HG02938 (cell line): ENCODE data around the gene AGO1.
"Not testable (repeated sequence)": the region's sequence is repeated elsewhere in the genome, so short reads cannot be mapped to it uniquely, and the experiment has no call there.

Experiments
- ATAC-seq: cut with Tn5 transposase; IDR thresholded peaks from one replicate; pipeline ENCODE4 v1.9.1; 2021; ENCODE audit warnings: mild to moderate bottlenecking, moderate library complexity; ENCODE audit not compliant: unreplicated experiment

Gene AGO1

DNA sequence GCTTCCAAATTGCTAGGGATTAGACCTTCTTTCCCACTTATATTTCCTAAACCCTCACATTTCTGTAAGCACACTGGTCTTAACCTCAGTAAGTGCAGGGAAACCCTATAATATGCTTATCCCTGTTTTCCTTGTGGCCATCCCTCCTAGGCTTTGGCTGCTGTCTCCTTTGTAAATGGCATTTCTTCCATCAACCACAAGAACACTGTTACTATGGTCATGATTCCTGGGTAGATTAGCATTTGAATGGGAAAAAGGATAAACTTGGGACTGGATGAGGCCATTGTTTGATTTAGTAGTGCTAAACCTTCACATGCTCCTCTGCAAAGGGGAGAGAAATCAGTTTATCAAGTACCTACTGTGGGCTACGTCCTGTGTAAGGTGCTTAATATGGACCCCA, 31.7 kb downstream of the AGO1 start:
- ATAC-seq = no peak

GRCh38 chr1:35915693-35916092, 32.7 kb downstream of the AGO1 start:
- no peak for ATAC-seq

DNA sequence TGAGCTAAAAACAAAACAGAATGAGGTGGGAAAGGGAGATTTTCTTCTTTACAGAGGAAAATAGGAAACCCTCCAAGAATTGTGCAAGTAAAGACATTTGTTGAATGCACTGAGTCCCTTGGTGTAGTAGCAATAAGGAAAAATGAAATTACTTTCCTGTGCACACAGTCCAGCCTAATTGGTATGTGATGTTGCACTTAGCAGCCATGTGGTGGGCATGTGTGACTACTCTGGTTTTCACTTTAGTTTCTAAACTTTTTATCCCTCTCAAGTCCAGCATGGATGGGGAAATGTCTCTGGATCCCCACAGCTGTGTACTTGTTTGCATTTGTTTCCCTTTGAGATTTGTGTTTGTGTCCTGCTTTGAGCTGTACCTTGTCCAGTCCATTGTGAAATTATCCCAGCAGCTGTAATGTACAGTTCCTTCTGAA, 40.8 kb downstream of the AGO1 start:
- no peak for ATAC-seq

- ATAC-seq = no peak
These were observed 41.8 kb downstream of the AGO1 start for GRCh38 chr1:35924838-35925237.

- ATAC-seq = no peak
These were observed 42.7 kb downstream of the AGO1 start for GRCh38 chr1:35925741-35926140.

- no peak for ATAC-seq
These were observed 44.5 kb downstream of the AGO1 start for GRCh38 chr1:35927472-35927871.

DNA sequence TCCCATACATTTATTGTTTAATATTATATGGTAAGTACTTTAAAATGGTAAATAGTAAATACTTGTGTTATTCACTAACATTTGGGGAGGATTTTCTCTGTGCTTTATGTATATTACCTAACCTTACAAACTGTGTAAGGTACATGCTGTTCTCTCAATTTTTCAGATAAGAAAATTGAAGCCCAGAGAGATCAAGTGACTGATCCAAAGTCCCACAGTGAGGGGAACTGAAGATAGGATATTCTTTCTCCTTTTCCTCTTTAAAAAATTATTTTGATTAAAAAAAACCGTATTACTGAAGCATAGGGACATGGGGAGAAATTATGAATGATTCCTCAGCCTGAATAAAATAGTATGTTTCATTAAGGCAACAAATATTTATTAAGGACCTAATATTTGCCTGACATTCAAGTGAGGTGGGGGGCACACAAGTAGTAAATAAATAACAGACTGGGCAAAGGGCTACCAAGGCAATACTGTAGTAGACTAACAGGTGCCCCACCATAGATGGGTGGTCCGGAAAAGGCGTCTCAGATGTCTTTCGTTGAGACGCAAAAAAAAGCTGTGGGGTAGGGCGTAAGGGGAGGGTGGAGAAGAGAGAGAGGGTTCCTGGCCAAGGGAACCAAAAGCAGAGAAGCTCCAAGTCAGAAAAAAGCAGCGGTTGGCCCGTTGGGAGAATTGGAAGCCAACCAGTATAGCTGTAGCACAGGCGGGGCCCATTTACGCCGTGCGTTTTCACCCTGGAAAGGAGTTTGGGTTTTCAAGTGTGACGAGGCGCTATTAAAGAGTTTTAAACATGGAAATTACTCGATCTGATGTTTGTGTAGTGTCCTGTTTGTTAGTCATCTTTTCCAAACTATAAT, 47.0 kb downstream of the AGO1 start:
- ATAC-seq = peak; percentile 7

DNA sequence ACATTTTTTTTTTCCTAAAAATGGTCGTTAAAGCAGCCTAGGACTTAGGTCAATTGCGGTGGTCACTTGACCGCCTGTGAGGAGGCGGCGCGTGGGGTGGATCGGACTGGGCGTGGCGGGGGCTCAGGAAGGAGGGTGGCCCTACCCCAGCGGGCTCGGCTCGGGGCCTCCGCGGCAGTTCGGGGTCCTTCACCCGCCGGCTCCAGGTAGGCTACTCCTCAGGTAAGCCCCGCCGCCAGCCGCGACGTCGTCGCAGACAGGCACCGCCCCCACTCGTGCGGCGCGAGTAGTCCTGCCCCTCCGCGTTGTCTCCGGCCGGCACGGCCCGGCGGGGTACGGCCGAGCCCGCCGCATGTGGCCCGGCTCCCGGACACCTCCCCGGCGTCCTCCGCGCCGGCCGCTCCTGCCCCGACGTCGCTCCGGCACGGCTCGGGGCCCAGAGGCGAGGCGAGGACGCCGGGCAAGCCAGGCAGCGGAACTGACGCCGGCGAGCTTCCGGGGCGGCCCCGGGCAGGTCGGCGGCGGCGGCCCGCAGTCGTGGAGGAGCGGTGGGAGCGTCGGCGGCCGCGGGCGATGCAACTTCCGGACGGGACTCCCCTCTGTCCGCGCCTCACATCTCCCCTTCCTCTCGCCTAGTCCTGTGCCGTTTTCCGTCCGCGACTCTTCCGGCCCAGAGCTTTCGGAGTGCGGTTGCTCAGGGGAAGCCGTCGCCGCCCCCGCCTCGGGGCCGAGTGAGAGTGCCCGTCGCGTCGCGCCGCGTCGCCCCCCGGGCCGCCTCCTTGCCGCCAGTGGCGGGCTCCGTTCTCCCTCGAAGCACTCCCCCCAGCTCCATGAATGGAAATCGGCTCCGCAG, 47.8 kb downstream of the AGO1 start, which contains the start of gene AGO3:
Gene AGO3, plus strand, starts transcription at position 513 of the 853 bp plus-strand sequence. Its CDS starts 322 bp downstream, at position 835.
- peak; percentile 77 for ATAC-seq

DNA sequence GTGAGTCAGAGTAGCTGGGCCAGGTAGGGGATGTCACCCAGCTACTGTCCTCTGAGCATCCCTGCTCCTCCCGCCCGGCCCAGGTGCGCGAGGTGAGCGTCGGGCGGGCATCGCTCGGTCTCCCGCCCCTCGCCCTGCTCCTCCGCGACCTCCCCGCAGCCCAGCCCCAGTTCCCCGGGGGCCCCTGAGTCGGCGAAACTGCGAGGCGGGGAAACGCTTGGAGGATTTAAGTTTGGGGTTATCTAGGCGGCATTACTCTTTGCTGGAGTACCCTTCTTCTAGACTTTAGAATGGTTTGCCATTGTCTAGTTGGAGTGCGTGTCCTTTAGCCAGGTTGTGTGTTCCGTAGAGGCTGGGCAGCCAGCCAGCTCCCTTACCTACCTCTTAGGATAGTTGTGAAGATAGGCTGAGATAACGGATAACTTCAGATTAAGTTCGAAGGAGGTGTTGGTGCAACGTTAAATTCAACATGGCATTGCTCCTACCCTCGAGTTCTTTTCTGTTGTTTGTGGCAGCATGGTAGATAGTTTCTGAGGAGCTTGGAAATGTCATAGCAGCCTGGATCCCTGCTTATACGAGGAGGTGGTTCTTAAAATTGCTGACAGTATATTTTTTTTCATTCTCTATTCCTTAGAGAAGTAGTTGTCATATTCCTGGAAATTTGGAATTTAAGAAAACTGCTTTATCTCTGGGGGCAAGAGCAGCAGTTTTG, 48.6 kb downstream of the AGO1 start:
- peak; percentile 20 for ATAC-seq

- ATAC-seq = no peak
These were observed 49.2 kb downstream of the AGO1 start for GRCh38 chr1:35932158-35932636.

- no peak for ATAC-seq
These were observed 49.9 kb downstream of the AGO1 start for GRCh38 chr1:35932941-35933340.

- no peak for ATAC-seq
These were observed 52.7 kb downstream of the AGO1 start for GRCh38 chr1:35935442-35936388.

- ATAC-seq = no peak
These were observed 53.8 kb downstream of the AGO1 start for GRCh38 chr1:35936838-35937237.

DNA sequence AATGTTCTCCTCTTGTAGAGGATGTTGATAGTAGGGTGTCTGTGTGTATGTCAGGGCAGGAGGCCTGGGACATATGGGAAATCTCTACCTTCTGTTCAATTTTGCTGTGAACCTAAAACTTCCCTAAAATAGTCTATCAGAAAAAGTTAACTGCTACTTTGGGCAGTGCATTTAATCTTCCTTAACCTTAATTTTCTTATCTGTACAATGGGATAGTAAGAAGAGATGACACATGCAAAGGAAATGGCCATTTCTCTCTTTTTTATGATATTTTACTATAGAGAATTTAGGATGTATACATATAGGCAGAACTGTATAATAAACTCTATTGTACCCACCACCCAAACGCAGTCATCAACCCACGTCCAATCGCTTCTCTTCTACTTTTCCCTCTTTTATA, 56.5 kb downstream of the AGO1 start:
- ATAC-seq = no peak

GRCh38 chr1:35945327-35945726, 62.3 kb downstream of the AGO1 start:
- ATAC-seq = no peak

DNA sequence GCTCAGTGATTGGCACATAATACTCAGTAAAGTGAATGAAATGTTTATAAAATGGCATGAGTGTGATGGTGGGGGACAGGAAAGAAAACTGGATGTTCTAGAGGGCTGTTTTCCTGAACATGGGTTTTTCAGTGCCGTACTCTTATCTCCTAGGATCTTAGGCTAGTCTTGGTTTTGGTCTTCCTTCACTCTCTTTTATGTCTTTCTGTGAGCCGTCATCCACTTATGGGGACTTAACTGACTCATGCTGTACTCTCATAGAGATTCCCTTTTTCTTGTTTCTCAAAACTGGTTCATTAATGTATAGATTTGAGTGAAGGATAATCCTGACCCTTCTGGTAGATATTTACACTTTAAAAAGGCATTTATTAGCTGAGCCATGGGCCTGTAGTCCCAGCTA, 64.5 kb downstream of the AGO1 start:
- ATAC-seq = no peak

DNA sequence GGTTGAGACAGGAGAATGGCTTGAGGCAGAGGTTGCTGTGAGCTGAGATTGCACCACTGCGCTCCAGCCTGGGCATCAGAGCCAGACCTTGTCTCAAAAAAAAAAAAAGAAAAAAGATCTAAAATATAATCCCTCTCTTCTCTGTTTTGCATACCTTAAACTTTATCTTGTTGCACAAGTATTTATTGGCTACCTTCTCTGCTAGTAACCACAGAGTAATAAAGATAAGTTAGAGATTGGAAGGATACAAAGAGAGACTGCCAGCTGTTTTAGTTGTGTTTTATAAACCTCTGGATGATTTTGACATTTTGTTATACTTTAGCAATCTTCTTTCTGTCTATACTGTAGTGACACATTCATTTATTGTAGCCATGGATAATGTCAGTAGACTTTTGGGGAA, 75.5 kb downstream of the AGO1 start:
- no peak for ATAC-seq

DNA sequence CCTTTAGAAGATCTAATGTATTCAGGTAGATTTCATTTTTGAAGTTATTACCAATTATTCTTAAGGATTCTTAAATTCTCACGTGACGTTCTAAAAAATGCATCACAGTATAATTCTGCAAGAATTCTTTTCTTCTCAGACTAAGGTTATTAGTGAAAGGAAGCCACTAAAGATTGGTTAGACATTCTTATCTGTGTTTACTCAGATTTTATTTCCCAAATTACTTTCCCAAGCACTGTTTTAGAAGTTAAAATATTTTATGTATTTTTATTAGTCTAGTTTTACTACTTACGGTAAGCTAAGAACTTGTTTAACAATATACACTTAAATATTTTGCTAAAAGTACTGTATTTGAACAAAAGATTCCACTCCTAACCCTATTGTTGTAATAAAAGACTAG, 76.3 kb downstream of the AGO1 start:
- ATAC-seq = no peak

GRCh38 chr1:35962952-35963351, 79.9 kb downstream of the AGO1 start:
- no peak for ATAC-seq

DNA sequence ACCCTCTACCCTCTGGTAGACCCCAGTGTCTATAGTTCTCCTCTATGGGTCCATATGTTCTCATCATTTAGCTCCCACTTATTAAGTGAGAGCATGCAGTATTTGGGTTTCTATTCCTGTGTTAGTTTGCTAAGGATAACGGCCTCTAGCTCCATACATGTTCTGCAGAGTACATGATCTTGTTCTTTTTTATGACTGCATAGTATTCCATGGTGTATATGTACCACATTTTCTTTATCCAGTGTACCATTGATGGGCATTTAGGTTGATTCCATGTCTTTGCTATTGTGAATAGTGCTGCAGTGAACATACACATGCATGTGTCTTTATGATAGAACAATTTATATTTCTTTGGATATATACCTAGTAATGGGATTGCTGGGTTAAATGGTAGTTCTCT, 81.3 kb downstream of the AGO1 start:
- not testable (repeated sequence) for ATAC-seq
